Smooth muscle cell (in vitro differentiated cells): ENCODE data around the gene PTPN1. TPM values are rescaled to one million over a fixed set of nuclear protein-coding genes. Genes with fewer than 3 reads are reported as not detected.

Experiments
- DNase-seq: peaks from one replicate; lab custom pipeline; 2025; ENCODE audit not compliant: unreplicated experiment; lab: John Stamatoyannopoulos, UW
- H2AFZ ChIP-seq: fragments of 200-600 bp; sonication (generic); 2 replicates; pipeline ENCODE4 v1.6.0; 2016; ENCODE audit warnings: antibody characterized with exemption, low read depth, mild to moderate bottlenecking
- H3F3A ChIP-seq: fragments of 200-600 bp; sonication (generic); 2 replicates; pipeline ENCODE4 v1.6.0; 2017; ENCODE audit warnings: antibody characterized with exemption, low read depth
- H3K27ac ChIP-seq: fragments of 200-600 bp; sonication (generic); 2 replicates; pipeline ENCODE4 v1.5.1; 2016; ENCODE audit warnings: low read depth, mild to moderate bottlenecking
- H3K27me3 ChIP-seq: fragments of 200-600 bp; sonication (generic); 2 replicates; pipeline ENCODE4 v1.6.1; 2016; ENCODE audit warnings: low read depth, mild to moderate bottlenecking
- H3K36me3 ChIP-seq: fragments of 200-600 bp; sonication (generic); 2 replicates; pipeline ENCODE4 v1.5.1; 2016; ENCODE audit warnings: low read depth
- H3K4me1 ChIP-seq: fragments of 200-600 bp; sonication (generic); 2 replicates; pipeline ENCODE4 v1.5.1; 2016; ENCODE audit warnings: low read depth
- H3K4me2 ChIP-seq: fragments of 200-600 bp; sonication (generic); 2 replicates; pipeline ENCODE4 v1.6.0; 2016; ENCODE audit warnings: mild to moderate bottlenecking
- H3K4me3 ChIP-seq: fragments of 200-600 bp; sonication (generic); 2 replicates; pipeline ENCODE4 v1.5.1; 2016; ENCODE audit warnings: mild to moderate bottlenecking
- H3K79me2 ChIP-seq: fragments of 200-600 bp; sonication (generic); 2 replicates; pipeline ENCODE4 v1.6.0; 2016; ENCODE audit warnings: low read depth, mild to moderate bottlenecking
- H3K9ac ChIP-seq: fragments of 200-600 bp; sonication (generic); 2 replicates; pipeline ENCODE4 v1.6.0; 2016; ENCODE audit warnings: low read depth
- H3K9me3 ChIP-seq: fragments of 200-600 bp; sonication (generic); replicated peaks from 2 replicates; pipeline ENCODE4 v1.5.1; 2016; ENCODE audit warnings: low read depth
- H4K20me1 ChIP-seq: fragments of 200-600 bp; sonication (generic); 2 replicates; pipeline ENCODE4 v1.6.0; 2016; ENCODE audit warnings: low read depth
- CTCF ChIP-seq: fragments of 200-600 bp; sonication (generic); IDR thresholded peaks from 2 replicates; pipeline ENCODE4 v1.5.1; 2017; ENCODE audit warnings: borderline replicate concordance, mild to moderate bottlenecking, antibody characterized with exemption; ENCODE audit not compliant: insufficient read depth, poor library complexity, severe bottlenecking
- WGBS: methylation state at CpG from one replicate; pipeline ENCODE4 v1.1.7; 2016; ENCODE audit warnings: low lambda C conversion rate; 5-methylcytosine and 5-hydroxymethylcytosine counted together
- polyA plus RNA-seq: library from polyadenylated mRNA; unstranded; fragments of >200 nt; fragmentation: Nextera tagmentation; extraction: Ambion mirVana; gene quantifications from 2 replicates; pipeline ENCODE4 v1.2.1, GENCODE V29; 2016
- total RNA-seq: library from RNA; depleted of rRNA; stranded (reverse); fragments of >200 nt; gene quantifications from 2 replicates; pipeline ENCODE4 v1.2.3, GENCODE V29; 2014

PTPN1 gene
- total and polyA plus RNA-seq, 2 experiments from 2014 or later: 16.1 to 28.9 TPM

DNA sequence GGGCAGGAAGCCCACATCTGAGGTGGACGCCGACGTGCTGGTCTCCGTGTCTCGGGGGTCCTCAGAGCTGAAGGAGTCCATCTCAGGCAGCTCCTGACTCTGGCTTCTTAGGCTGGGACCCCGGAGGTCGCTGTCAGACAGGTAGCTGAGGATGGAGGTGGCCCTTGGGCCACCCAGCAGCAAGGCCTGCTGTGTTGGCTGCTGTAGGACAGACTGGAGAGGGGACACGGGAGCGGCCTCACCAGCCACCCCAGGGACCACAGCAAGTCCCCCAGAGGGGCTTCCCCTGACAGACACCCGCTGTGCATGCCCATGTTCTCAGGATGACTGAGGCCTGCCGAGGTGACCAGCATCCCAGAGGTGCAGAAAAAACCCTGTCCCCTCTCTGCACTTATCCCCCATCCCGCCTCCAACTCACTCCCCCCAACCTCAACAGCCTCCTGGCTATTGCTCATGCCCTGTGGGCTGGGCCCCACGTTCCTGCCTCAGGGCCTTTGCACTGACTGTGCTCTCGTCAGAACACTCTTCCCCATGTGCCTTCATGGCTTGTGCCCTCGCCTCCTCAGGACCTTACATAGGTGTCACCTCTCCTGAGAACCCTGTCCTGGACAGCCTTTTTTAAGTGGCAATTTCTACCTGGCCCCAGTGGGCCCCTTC lies 92.4 kb downstream of the PTPN1 start:
- H3K4me1 ChIP-seq: no peaks in the 10 kb centered on the region
- H3K9ac ChIP-seq: no peak overlapping the region
- H3K4me3 ChIP-seq: no peak overlapping the region
- DNase-seq: no peak
- 94% methylated on average over 15 of the region's 15 CpGs for WGBS
- no peak for TF ChIP-seq CTCF
- no peaks in the 10 kb centered on the region for H3K79me2 ChIP-seq
- no peaks in the 10 kb centered on the region for H4K20me1 ChIP-seq
- no peak overlapping the region for H3K4me2 ChIP-seq
- H3F3A ChIP-seq: no peaks in the 10 kb centered on the region
- no peaks in the 10 kb centered on the region for H3K36me3 ChIP-seq
- no peak overlapping the region for H3K27ac ChIP-seq
- no peaks in the 10 kb centered on the region for H3K27me3 ChIP-seq
- H2AFZ ChIP-seq: no peak overlapping the region
- no peaks in the 10 kb centered on the region for H3K9me3 ChIP-seq

DNA sequence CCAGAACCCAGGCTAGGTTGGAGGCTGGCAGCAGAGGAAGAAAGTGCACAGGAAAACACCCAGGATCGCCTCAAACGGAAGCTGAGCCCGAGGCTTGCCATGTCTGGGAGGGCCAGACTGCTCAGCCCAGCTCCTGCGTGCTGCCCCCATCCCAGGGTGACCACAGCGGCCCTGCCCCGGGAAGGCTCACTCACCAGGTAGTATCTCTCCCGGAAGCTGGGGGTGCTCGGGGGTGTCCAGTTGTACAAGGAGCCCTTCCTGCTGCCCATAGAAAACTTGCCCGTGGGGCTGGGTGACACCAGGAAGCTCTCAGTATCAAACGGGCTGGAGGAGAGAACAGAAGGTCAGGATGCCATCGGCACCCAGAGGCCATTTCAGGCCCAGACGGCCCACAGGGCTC lies 94.3 kb downstream of the PTPN1 start:
- 97% methylated on average over 12 of the region's 12 CpGs for WGBS
- Histone ChIP-seq H3K27me3 (no peaks in the 10 kb centered on the region), H3K9me3 (no peaks in the 10 kb centered on the region), H3K36me3 (no peaks in the 10 kb centered on the region), H4K20me1 (no peaks in the 10 kb centered on the region), H3F3A (no peaks in the 10 kb centered on the region), H3K4me2 (no peak overlapping the region), H2AFZ (no peak overlapping the region), H3K27ac (no peak overlapping the region), H3K4me3 (no peak overlapping the region), H3K79me2 (no peaks in the 10 kb centered on the region), H3K4me1 (no peaks in the 10 kb centered on the region), H3K9ac (no peak overlapping the region)
- DNase-seq: no peak
- TF ChIP-seq CTCF: no peak

GRCh38 chr20:50605136-50605535 lies 95.0 kb downstream of the PTPN1 start:
- H3K4me2 ChIP-seq: no peak overlapping the region
- no peaks in the 10 kb centered on the region for H4K20me1 ChIP-seq
- WGBS: 95% methylated on average over 5 of the region's 5 CpGs

More at GRCh38 chr20:50605136-50605535, 95.0 kb downstream of the PTPN1 start:
- Histone ChIP-seq H3K79me2 (no peaks in the 10 kb centered on the region), H3K27me3 (no peaks in the 10 kb centered on the region), H3K4me3 (no peak overlapping the region), H3F3A (no peaks in the 10 kb centered on the region), H3K9ac (no peak overlapping the region), H3K9me3 (no peaks in the 10 kb centered on the region), H3K27ac (no peak overlapping the region), H3K36me3 (no peaks in the 10 kb centered on the region), H3K4me1 (no peaks in the 10 kb centered on the region), H2AFZ (no peak overlapping the region)
- no peak for TF ChIP-seq CTCF
- DNase-seq: no peak
